SK-N-DZ (cell line): Measurements from ENCODE around the gene GLRX5.

ENCODE experiments used
- DNase-seq: peaks from one replicate; pipeline ENCODE4 v3.0.0-alpha.2; 2015; ENCODE audit warnings: low spot score

GLRX5 gene

DNA sequence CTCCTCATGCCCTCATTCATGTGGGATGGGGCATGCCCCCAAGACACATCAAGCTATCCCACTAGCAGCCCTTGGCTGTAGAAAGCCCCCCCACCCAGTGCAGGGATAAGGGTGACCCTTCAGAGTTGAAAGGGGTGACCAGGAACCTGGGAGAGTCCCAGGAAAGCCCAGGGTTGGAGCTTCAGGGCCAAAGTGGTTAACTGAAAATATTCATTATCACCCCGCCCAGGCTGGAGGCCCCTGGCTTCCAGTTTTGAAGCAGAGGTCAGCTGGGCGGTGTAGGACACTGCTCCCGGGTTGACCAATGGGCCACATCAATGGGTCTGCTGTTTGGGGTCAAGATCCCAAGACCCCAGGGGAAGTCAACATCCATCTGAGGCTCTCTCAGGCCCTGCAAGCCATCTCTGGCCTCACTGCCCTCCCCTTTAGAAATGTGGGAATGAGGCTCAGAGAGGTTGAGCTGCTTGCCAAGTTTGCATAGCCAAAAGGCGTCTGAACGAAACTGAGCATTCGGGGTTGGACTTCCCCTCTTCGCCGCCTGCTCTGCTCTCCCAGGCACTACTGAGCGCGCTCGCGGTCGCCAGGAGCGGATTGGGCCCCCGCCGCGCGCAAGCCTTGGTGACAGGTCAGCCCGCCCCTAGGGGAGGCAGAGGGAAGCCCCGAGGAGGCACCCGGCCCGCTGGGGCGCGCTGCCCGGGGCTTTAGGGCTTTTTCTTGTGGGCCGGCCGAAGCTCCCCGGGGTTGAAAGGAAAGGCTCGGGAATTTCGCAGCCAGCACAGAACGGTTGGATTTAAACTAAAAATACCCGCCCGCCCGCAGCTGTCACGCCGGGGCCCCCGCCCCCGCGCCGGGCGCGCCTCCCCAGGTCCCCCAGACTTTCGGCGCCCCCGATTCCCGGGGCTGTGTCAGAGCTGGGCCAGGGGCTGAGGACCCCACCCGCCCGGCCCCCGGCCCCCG is 19.0 kb upstream of the GLRX5 start:
- peak; percentile 40 for DNase-seq

DNA sequence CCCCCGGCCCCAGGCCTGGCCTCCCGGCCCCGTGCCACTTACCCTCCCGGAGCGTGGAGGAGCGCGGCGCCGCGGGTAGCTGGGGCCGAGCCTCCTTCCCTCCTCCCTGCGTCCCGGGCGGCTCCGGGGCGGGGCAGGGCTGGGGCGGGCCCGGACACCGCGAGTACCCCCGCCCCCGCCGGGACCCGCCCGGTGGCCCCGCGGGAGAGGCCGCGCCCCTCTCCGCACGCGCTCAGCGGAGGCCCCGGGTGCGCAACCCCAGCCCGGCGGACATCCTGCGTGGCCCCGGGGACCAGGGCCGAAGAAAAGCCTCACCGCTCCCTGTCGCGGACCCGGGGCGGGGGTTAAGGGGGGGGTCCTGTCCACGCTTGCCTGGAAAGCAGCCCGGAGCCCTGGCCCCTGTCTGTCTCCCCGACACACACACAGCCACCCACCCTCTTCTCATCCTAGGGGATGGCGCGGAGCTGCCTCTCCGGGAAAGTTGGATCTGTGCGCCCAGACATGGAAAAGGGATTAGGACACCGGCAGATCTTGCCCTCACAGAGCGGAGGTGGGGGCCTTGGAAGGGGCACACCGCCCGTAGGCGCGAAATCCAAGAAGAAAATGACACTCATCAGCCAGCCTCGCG is 18.2 kb upstream of the GLRX5 start, which contains the start of gene SYNE3:
Gene SYNE3, minus strand, starts transcription at position 97 of the 628 bp plus-strand sequence. CDS start 40,829 bp downstream, outside the sequence.
- DNase-seq = no peak

DNA sequence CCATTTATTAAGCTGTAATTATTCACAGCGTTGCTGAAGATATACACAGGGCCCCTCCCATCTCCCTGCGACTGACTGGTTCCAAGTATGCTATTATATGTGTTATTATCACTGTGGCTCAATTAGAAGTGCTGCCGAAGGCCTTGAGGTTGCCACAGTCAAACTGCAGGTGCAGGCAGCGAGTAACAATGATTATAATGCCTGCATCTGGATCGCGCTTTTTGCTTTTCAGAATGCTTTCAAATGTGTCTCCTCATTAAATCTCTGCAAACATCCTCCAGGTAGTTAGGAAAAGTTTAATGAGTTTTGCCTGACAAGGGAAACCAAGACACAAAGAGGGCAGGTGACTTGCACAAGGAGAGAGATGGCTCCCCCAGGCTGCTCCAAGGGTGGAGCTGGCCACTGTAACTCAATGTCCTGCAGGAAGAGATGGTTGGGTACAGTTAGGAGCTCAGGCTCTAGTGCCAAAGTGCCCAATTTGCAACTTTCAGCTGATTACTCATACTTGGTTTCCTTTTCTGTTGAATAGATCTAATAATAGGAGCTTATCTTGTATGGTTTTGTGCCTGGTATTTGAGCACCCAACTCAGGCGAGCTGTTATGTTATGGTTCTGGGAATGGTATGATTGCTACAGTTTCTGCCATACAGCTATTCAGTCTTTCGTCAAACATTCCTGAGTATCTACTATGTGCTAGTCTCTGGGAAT is 16.7 kb upstream of the GLRX5 start:
- no peak for DNase-seq

DNA sequence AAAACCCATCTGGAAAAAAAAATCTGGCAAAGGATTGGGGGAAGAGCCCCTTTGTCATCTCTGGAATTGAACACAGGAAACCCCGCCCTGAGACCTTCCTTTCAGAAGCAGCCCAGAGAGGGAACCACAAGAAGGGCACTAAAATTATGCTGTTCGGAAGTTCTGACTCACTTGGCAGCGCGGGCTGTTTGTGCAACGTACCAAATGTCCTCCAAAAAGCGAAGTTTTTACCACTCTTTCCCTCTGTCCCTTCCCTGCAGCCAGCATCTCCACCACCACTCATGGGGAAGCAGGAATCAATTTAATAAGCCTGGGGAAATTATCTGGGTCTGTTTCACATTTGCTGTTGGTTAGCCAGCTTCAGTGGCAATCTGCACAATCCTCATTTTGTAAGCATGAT is 15.2 kb upstream of the GLRX5 start:
- DNase-seq = no peak

DNA sequence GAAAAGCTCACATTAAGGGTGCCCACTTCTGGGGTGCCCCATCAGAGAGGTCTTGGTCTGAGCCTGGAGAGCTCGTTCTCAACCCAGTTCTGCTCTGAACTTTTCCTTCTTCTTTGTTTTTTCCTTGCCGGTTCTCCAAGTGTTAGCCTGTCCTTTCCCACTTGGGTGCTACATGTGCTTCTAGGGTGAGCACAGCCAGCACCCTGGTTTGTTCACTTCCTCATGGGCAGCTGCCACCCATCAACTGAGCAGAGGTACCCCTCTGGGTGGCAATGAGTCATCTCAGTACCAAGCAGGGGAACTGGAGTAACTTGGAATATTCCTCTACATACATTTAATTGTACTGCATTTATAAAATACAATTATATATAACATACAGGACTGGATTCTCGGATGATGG is 14.5 kb upstream of the GLRX5 start:
- DNase-seq = no peak

DNA sequence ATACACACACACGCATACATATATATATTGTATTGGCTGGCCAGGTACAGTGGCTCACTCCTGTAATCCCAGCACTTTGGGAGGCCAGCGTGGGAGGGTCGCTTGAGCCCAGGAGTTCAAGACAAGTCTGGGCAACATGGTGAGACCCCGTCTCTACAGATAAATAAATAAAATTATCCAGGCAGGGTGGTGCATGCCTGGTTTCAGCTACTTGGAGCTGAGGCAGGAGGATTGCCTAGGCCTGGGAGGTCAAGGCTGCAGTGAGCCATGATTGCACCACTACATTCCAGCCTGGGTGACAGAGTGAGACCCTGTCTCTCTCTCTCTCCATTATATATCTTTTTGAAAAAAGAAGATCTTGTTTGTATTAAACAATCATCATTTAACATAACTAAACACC is 13.8 kb upstream of the GLRX5 start:
- DNase-seq = no peak

DNA sequence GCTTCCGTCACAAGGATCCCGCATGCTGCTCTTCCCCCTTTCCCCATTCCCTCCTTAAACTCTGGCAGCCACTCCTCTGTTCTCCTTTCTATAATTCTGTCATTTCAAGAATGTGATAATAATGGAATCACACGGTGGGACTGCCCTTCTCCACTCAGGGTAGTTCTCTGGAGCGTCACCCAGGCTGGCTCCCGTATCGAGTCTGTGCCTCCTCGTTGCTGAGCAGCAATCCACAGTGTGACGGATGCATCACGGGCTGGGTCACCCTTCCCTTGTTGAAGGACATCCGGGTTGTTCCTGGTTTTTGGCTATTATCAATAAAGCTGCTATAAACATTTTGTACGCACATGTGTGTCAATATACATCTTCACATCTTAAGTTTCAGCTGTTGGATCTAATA is 12.7 kb upstream of the GLRX5 start:
- no peak for DNase-seq

DNA sequence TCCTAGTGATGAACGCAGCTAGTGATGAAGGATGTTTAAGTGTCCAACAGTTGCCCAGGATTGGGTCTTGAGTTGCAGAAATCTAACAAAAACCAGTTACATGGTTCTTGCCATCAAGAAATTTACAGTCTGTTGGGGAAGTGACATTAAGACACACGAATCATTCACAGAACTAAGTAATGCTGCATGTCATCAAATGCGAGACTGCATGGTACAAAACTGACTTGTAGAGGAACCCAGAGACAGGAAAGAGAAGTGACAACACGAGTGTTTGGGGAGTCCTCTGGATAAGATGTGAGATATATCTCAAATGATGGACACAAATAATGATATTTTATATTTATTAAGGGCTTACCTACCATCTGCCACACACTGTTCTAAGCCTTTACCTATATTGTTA is 12.3 kb upstream of the GLRX5 start:
- no peak for DNase-seq

DNA sequence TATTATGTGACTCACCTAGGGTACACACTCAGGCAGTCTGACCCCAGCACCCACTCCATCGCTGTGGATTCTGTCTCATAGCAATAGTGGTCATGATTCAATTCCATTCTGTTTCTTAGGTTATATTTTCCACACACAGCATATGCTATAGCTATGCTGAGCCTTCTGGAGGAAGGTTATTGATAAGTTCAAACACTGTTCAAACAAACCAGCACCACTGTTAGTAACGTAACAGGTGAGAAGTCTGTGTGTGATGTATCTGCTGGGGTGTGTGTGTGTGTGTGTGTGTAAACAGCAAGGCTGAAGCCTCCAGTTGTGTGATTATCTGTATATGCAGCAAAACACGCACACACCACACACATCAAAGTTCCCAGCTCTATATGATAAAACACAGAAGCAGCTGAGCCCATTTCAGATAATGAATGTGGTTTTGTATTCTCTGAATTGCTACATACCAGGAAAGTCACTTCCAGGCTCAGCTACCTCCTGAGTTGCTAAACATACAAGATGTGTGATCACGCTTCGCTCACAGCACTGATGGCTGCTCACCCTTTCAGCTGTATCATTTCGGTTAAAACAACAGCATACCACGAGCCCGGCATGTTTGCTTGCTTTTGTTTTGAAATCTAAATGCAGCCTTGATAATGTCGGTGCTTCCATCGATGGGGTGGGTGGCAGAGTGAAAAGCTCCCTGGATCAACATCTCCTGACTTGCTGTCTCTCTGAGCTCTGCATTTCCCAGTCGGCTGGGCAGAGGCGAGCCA is 11.6 kb upstream of the GLRX5 start:
- no peak for DNase-seq

DNA sequence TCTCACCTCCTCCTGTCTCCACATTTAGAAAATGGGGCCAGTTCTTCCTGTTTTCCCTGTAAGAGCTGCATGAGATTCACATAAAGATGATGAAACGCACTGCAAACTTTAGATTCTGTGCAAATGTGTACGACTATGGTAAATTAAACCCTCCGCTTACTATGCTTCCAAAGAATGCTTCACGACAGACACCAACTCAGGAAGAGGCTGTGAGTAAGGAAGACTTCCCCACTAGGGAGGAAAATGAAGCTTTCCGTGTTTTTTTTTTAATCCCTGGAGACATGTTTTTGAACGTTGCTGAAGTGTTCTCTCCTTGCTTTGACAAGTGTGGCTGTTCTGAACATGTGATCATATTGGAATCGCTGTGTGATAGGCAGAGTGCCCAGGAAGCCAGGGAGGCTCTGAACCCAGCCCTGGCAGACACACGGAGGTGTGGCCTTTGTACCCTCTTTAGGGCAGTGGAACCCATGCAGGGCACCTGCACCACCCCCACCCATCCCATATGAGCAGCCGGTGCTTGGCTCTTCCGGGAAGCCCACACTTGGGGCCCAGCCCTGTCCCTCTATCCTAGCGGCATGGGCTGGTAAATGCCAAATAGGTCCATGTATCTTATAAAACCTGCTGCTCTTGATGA is 10.9 kb upstream of the GLRX5 start:
- no peak for DNase-seq

DNA sequence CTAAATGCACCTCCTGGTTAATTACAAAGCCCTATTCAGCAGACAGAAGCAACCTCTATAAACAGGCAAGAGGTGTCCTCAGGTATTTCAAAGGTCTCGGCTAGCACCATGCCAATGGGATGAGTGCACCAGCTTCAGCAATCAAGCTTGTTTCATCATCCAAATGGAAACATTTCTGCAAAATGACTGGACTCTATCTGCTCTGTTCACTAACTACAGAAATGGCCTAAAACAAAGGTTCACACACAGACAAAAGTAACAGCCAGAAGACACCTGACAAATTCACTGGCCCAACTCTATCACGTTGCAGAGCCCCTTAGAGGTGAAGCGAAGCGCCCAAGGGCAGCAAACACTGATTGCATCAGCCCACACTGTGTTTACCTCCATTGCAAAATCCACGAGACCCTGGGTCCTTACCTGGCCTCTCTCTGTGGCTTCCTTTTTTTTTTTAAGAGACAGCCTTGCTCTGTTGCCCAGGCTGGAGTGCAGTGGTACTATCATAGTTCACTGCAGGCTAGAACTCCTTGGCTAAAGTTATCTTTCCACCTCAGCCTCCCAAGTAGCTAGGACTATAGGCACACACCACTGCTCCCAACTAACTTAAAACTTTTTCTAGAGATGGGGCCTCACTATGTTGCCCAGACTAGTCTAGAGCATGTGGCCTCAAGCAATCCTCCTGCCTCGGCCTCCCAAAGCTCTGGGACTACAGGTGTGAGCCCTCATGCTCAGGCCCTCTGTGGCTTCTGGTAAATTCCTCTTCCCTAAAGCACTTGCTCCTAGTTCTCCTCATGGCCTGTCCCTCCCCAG is 9.9 kb upstream of the GLRX5 start:
- DNase-seq = no peak

DNA sequence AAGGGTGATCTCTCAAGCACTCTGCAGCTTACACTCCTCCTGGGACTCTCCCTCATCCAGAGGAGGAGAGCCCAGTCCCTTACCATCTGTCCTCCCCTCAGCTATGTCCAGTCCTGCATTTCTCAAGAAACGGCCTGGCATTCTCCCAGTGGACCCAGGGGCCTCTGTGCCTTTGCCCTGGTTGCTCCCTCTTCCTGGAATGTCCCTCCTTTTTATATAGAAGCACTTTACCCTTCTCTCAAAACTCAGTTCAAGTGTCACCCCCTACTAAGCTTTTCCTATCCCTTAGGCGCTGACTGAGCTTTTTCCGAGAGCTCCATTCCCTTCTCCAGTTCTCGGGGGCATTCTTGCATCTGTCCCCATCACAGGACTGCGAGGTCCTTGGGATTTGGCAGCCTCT is 8.9 kb upstream of the GLRX5 start:
- DNase-seq = no peak

DNA sequence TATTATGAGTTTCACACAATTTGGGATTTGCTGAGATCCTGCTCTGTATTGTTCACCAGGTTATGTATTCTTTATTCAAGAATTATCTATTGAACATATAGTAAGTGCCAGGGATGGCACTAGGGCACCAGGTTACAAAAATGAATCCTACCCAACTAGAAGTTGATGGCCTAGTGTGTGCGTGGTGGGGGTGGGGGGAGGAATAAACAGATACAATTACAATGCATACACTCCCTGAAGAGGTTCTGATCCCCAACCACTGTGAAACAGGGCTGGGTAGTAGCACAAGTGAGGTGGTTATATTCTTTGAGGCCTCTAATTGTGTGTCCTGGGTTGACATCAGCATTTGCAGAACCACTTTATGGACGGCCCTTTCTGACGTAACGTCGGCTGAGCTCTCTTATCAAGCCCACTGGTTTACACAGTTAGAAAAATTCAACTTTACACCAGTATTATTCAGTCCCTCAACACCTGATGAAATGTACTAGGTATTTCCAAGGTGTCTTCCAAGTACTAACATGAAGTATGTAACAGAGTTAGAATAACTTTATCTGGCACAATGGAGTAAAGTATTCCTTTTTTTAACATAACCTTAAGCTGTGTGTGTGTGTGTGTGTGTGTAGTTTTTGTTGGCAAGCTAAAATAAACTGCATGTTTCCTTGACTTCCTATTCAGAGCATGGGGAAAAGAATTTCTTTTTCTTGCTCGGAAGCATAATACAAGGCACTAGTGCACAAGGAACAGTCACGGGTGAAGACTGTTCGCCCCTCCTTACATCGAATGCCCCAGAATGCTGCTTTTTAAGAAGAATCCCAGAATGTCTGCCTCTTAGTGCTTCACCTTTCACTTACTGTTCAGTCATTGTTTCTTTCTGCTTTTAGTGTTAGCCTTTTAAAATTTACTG is 8.1 kb upstream of the GLRX5 start:
- DNase-seq = no peak

DNA sequence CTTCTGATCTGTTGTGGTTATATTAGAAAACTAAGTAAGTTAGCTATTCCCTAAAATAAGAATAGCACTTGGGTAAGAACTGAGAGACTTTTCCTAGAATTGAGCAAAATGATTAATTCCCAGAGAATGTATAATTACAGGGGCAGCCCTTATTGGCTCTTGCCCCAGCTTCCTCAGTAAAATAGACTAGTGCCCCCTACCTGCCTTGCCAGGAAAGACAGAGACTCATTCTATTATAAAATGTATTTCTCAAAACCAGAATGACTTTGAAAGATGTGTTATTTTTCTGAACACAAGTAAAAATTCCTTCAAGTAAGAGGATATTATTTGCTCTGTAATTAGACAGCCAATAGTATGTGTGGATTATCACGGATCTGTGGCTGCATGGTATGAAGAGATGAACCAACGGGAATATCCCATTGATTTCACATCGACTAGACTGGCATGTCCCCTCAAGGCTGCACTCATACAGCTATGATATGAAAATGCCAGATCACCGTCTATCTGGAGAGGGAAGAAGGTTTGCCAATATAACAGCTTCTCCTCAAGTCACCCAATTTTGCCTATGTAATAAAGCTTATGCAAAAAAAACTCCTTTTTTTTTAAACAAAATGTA is 7.4 kb upstream of the GLRX5 start:
- peak; percentile 16 for DNase-seq

DNA sequence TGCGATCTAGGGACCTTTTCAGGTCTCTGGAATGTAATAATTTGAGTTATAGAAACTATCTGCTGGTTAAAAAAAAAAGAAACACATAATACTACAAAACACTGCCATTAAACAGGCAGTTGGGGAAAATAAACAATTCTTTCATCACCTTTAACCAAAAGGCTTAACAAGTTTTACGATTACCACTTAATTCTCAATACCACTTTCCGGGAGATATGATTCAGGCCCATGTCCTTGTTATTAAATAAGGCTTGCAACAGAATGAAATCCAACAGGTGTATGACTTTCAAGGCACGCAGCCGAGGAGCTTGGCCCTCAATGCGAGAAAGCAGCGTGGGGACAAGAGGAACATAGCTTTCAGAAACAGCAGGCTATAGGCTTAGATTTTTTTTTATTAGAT is 5.6 kb upstream of the GLRX5 start:
- no peak for DNase-seq

DNA sequence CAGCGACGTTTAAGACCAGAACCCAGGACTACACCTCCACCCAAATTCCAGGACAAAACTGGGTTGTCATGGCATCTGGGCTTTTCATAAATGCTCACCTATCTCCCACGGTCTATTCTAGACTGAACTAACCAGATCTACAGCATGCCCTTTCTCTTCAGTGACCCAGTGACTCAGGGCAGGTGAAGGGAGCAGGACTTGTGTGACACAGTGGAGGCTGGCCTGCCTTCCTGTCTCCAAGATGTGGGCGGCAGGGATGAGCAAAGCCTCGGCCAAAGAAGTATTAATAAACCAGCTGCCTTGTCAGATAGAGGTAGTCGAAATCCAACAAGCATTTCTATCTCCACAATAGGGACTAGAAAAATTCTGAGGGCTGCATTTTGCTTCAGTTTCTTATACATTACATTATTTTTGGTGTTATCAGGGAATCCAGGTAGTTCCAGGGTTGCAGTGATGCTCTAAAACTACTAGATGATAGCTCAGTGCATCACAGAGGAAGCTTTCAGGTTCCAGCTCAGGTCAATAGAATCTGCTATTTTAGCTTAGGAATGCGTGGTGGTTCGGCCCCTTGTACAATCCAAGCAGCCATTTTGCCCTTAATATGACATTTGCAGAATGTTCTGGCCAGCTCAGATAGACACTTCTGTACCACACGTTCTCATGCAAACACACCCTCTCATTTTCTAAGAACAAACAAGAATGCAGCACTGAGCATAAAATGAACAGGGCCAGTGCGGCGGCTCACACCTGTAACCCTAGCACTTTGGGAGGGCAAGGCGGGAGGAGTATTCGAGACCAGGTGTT is 4.2 kb upstream of the GLRX5 start:
- DNase-seq = no peak

DNA sequence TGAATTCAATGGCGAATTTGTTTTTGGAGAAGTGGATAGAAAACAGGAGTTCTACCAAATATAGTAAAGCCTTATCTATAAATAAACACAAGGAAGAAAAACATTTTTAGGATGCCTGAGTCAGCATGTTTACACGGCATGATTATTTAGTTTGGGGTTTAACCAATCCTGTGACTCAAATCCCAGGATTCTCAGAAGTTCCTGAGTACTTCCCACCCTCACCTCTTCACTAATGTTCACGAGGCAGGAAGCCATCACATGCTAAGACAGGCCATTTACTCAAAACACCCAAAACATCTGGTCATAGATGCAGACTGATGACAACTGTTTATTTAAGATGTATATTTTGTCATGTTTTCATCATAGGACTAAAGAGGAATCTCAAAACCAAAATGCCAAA is 3.4 kb upstream of the GLRX5 start:
- no peak for DNase-seq

DNA sequence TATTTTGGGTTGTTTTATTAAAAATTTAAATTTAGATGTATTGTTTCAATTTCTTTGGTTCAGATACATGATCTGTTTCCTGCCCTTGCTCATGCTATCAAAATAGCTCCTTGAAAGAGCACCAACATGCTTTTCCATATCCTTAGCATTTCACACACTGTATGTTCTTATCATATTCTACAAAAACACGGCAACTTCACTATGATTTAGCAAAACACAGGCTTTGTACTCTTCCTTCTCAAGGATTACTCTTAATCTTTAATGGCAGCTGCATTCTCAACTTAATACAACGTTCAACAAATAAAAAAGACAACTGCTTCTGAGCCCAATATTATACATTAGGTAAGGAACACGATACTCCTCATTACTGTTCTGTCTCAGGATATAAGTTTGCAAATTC is 2.9 kb upstream of the GLRX5 start:
- DNase-seq = no peak
